Activated CD4-positive, alpha-beta memory T cell treated with anti-CD3 and anti-CD28 coated beads for 36 hours (primary cell): ENCODE results near the gene TMEM247. TPM values are rescaled to one million over a fixed set of nuclear protein-coding genes. Genes with fewer than 3 reads are reported as not detected.
"Not testable (repeated sequence)": the region's sequence is repeated elsewhere in the genome, so short reads cannot be mapped to it uniquely, and the experiment has no call there.

Source experiments
- CTCF ChIA-PET: fragments of 350-600 bp; sonication (Branson Sonifier 250); formaldehyde crosslinking; loops from one replicate; lab custom pipeline; 2021; ENCODE audit warnings: antibody characterized with exemption, inconsistent platforms; lab: Charles Lee
- POLR2A ChIA-PET: fragments of 350-600 bp; sonication (Branson Sonifier 250); formaldehyde crosslinking; loops from one replicate; lab custom pipeline; 2021; ENCODE audit warnings: antibody characterized with exemption; lab: Charles Lee
- DNase-seq: peaks from one replicate; pipeline ENCODE4 v3.0.0-alpha.2; 2020
- H3K27ac Mint-ChIP-seq: one replicate; pipeline ENCODE4 v1.8.0; 2021; ENCODE audit warnings: mixed read lengths
- H3K27me3 Mint-ChIP-seq: one replicate; pipeline ENCODE4 v1.8.0; 2021; ENCODE audit warnings: mixed read lengths
- H3K36me3 Mint-ChIP-seq: one replicate; pipeline ENCODE4 v1.8.0; 2021; ENCODE audit warnings: mixed read lengths
- H3K4me1 Mint-ChIP-seq: one replicate; pipeline ENCODE4 v1.8.0; 2021; ENCODE audit warnings: low read depth, mixed read lengths
- H3K4me3 Mint-ChIP-seq: one replicate; pipeline ENCODE4 v1.8.0; 2021; ENCODE audit warnings: mild to moderate bottlenecking, mixed read lengths
- H3K9me3 Mint-ChIP-seq: one replicate; pipeline ENCODE4 v1.8.0; 2021; ENCODE audit warnings: mixed read lengths
- intact Hi-C: fragments of 100-400 bp; cut with micrococcal nuclease; formaldehyde crosslinking; loops from one replicate; pipeline ENCODE4 v1.15.1; 2023
- total RNA-seq, 2 experiments: library from RNA; stranded (reverse); gene quantifications; one replicate each; pipeline ENCODE4 v1.2.3, GENCODE V29; 2021

TMEM247 gene
- total RNA-seq, 2 experiments from 2014 or later: not detected

DNA sequence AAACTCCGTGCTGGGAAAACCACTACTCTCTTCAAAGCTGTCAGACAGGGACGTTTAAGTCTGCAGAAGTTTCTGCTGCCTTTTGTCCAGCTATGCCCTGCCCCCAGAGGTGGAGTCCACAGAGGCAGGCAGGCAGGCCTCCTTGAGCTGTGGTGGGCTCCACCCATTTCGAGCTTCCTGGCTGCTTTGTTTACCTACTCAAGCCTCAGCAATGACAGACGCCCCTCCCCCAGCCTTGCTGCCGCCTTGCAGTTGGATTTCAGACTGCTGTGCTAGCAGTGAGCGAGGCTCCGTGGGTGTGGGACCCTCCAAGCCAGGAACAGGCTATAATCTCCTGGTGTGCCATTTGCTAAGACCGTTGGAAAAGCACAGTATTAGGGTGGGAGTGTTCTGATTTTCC is 1.9 kb upstream of the TMEM247 start:
- H3K4me3 Mint-ChIP-seq, intact Hi-C loops, POLR2A ChIA-PET, H3K36me3 Mint-ChIP-seq, H3K27me3 Mint-ChIP-seq, H3K27ac Mint-ChIP-seq, CTCF ChIA-PET: not testable (repeated sequence)
- H3K4me1 Mint-ChIP-seq: peaks cover 27% of the 10 kb centered on the region
- DNase-seq: peak; percentile 46
- H3K9me3 Mint-ChIP-seq: peaks cover 27% of the 10 kb centered on the region

- CTCF ChIA-PET: no interaction called here
- intact Hi-C loops: no loop called here
- no peak for DNase-seq
- Mint-ChIP-seq H3K36me3 (peaks cover 6% of the 10 kb centered on the region), H3K27me3 (no peaks in the 10 kb centered on the region), H3K4me1 (peaks cover 27% of the 10 kb centered on the region), H3K4me3 (no peak overlapping the region), H3K27ac (no peak overlapping the region), H3K9me3 (peaks cover 27% of the 10 kb centered on the region)
- POLR2A ChIA-PET: no interaction called here
Measured at GRCh38 chr2:46477925-46478324, 1.4 kb upstream of the TMEM247 start.

GRCh38 chr2:46480562-46480961 is 1.2 kb downstream of the TMEM247 start:
- peaks cover 2% of the 10 kb centered on the region for H3K36me3 Mint-ChIP-seq
- peak; percentile 4 for DNase-seq
- intact Hi-C loops: no loop called here
- peaks cover 16% of the 10 kb centered on the region for H3K9me3 Mint-ChIP-seq
- H3K4me3 Mint-ChIP-seq: no peak overlapping the region
- CTCF ChIA-PET: no interaction called here
- no peak overlapping the region for H3K27ac Mint-ChIP-seq
- H3K27me3 Mint-ChIP-seq: no peaks in the 10 kb centered on the region
- H3K4me1 Mint-ChIP-seq: peaks cover 27% of the 10 kb centered on the region
- POLR2A ChIA-PET: no interaction called here

DNA sequence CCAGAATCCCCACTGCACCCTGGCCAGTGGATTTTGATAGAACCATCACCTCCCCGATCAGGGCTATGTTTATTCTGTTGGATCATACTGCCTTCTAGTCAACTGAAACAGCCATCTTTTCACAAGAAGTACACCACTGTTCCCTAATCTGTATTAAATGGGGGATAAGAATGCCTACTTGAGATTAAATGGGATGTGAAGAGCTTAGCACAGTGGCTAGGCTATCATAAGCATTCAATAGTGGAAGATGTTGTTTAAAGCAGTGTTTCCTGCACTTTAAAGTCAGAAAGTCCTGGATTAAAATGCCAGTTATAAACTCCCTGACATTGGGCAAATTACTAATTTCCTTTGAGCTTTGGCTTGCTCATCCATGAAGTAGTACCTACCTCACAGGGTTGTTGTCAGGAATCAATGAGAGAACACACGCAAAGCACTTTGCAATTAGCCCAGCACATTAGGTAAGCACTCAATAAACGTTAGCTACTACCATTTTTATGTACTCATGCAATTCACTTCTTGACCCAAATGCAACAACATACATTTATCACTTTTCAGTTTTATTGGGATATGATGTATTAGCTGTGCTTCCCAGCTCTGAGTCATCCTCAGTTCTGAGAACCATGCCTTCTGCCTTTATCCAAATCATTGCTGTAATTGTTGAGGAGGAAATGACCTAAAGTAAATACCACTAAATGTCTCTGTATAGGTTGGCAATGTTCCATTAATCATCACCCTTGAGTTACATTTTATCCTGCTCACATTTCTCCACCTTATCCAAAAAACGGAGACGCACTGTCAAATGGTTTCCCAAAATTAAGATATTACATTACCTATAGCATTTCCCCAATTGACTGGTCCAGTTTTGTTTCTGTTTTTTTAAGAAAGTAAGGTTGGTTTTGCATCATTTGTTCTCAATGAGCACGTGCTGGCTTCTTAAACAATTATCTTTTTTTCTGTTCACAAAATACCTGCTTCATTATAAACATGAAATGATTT is 2.1 kb downstream of the TMEM247 start:
- Mint-ChIP-seq H3K9me3 (peaks cover 8% of the 10 kb centered on the region), H3K27ac (no peak overlapping the region), H3K27me3 (peaks cover 2% of the 10 kb centered on the region), H3K4me1 (peaks cover 27% of the 10 kb centered on the region), H3K36me3 (peaks cover 2% of the 10 kb centered on the region), H3K4me3 (no peak overlapping the region)
- ChIA-PET CTCF (interaction anchor here (0.6 to 1.1 kb wide), 2 partner anchors 73 to 105 kb away, joined by 3 read pairs; no protein-coding TSS in a partner anchor), POLR2A (no interaction called here)
- intact Hi-C loops: no loop called here
- peak; percentile 6 for DNase-seq

DNA sequence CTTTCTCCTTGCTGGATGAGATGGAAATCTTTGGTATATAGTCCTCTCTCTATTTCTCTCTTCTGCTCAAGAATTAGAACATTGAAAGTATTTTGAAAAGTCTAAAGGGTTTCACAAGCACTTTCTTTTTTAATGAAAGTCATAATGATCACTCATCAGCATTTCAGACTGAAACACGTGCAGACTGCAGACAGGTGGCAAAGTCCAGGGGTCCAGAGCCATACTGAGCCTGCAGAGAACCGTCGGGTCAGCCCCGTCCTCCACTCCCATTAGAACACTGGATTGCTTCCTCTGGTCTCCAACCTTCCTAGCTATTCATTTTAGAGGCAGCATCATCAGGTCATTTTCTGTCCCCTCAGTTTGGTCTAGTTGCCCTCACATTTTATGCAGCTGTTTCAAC is 3.1 kb downstream of the TMEM247 start:
- intact Hi-C loops: no loop called here
- Mint-ChIP-seq H3K27ac (no peak overlapping the region), H3K4me1 (peaks cover 19% of the 10 kb centered on the region), H3K4me3 (no peak overlapping the region), H3K27me3 (peaks cover 2% of the 10 kb centered on the region), H3K9me3 (peaks cover 3% of the 10 kb centered on the region), H3K36me3 (peaks cover 2% of the 10 kb centered on the region)
- DNase-seq: peak; percentile 7
- CTCF ChIA-PET: no interaction called here
- POLR2A ChIA-PET: no interaction called here

- intact Hi-C loops: no loop called here
- Mint-ChIP-seq H3K36me3 (no peaks in the 10 kb centered on the region), H3K9me3 (no peaks in the 10 kb centered on the region), H3K4me3 (no peak overlapping the region), H3K27ac (no peak overlapping the region), H3K27me3 (peaks cover 2% of the 10 kb centered on the region), H3K4me1 (peaks cover 8% of the 10 kb centered on the region)
- CTCF ChIA-PET: no interaction called here
- POLR2A ChIA-PET: no interaction called here
- peak; percentile 1 for DNase-seq
Measured at GRCh38 chr2:46485002-46485401, 5.6 kb downstream of the TMEM247 start.

DNA sequence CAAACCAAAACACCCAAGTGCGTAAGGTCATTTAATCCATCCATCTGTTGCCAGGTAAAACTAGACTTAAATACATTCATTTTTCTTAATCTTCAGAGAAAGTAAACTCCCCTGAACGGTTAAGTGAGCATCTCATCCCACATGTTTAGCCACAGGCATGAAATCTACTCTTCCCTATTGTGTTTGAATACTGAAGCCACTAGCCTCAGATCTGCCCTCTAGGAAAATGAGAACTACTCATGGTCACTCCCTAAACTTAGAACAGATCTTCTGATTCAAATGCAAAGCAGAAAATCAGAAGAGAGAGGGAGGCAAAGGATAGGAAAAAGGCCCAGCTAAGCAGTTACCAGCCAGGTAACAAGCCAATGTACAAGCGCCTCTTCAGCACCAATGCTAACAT is 7.1 kb downstream of the TMEM247 start:
- H3K36me3 Mint-ChIP-seq: no peaks in the 10 kb centered on the region
- no peak overlapping the region for H3K4me3 Mint-ChIP-seq
- intact Hi-C loops: no loop called here

DNA sequence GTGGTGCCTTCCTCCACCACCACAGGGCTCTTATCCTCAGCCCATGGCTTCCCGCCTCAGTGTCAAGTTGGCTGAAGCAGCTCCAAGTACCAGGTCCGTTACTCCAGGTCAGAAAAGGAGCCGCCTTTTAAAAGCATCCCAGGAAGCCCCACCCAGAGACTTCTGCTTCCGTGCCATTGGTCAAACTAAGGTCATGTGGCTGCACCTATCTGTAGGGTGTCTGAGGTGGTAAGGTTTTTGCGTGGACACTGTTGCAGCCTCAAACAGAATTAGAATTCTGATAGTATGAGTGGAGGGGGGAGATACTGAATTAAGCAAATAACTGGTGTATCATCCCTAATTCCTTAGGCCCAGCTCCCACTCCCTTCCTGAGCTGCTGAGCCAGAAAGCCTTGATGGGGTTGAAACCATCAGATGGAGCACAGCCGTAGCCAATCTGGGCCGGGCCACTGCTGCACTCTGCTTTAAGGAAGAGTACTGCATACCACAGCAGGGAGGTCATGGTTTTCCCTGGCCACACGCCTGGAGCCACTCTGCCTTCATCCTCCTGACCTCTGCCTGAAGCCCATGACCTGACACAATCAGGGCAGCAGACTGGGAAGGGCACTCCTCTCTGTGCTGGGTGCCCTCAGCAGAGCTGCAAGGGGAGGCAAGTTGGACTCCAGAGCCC is 8.4 kb downstream of the TMEM247 start:
- intact Hi-C loops: no loop called here
- H3K36me3 Mint-ChIP-seq: no peaks in the 10 kb centered on the region
- DNase-seq: peak; percentile 6
- CTCF ChIA-PET: interaction anchor here (1.1 kb wide), 1 partner anchor 84 kb away, joined by 3 read pairs; no protein-coding TSS in a partner anchor
- no peaks in the 10 kb centered on the region for H3K9me3 Mint-ChIP-seq
- POLR2A ChIA-PET: no interaction called here
- peaks cover 2% of the 10 kb centered on the region for H3K27me3 Mint-ChIP-seq
- H3K4me3 Mint-ChIP-seq: no peak overlapping the region
- H3K27ac Mint-ChIP-seq: no peak overlapping the region
- H3K4me1 Mint-ChIP-seq: peaks cover 2% of the 10 kb centered on the region

More for the DNA sequence above, 7.1 kb downstream of the TMEM247 start:
- DNase-seq: no peak
- H3K4me1 Mint-ChIP-seq: peaks cover 8% of the 10 kb centered on the region
- POLR2A ChIA-PET: no interaction called here
- H3K27ac Mint-ChIP-seq: no peak overlapping the region
- H3K27me3 Mint-ChIP-seq: peaks cover 2% of the 10 kb centered on the region
- no peaks in the 10 kb centered on the region for H3K9me3 Mint-ChIP-seq
- CTCF ChIA-PET: interaction anchor here (1.0 to 1.2 kb wide), 2 partner anchors 24 to 168 kb away, joined by 3 read pairs; no protein-coding TSS in a partner anchor

GRCh38 chr2:46488389-46488788 is 9.0 kb downstream of the TMEM247 start:
- H3K27me3 Mint-ChIP-seq: peaks cover 2% of the 10 kb centered on the region
- intact Hi-C loops: no loop called here
- no peaks in the 10 kb centered on the region for H3K9me3 Mint-ChIP-seq
- CTCF ChIA-PET: interaction anchor here (1.1 kb wide), 1 partner anchor 83 kb away, joined by 3 read pairs; no protein-coding TSS in a partner anchor
- no peaks in the 10 kb centered on the region for H3K36me3 Mint-ChIP-seq
- DNase-seq: no peak
- no peak overlapping the region for H3K27ac Mint-ChIP-seq
- H3K4me1 Mint-ChIP-seq: peaks cover 6% of the 10 kb centered on the region
- POLR2A ChIA-PET: no interaction called here
- no peak overlapping the region for H3K4me3 Mint-ChIP-seq

DNA sequence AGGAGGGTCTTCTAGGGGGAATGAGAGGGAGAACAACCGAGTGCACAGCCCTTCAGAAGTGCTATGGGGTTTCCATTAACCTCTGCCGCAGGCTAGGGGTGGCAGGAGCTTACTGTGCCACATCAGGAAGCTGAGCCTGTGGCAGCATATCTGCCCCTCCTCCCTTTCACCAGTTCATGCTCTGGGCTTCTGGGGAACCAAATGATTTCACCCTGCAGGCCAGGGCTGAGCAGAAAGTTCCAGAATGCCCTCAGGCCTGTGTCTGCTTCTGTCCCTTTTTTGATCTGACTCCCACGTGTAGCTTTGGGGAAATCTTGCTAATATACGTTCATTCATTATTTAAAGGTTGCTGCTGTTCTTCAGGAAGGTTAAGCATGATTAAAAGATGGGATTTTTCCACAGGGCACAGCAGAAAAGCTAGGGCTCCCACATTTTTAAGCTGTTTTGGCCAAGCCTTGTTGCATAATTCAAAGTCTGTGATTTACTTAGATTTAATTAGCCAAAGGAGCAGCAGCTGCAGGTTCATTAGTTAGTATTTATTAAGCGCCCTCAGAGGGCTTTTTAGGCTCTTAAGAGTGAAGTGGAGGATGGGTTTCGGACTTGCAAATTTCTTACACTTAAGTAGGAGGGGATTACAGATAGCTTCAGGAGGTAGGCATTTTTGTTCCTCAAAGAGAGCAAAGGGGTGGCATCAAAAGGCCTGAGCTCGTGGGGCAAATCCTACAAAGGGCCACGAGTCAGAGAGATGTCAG is 10.2 kb downstream of the TMEM247 start:
- no peaks in the 10 kb centered on the region for H3K36me3 Mint-ChIP-seq
- CTCF ChIA-PET: interaction anchor here (0.6 to 0.7 kb wide), 2 partner anchors 16 to 229 kb away, joined by 3 read pairs; no protein-coding TSS in a partner anchor
- no peaks in the 10 kb centered on the region for H3K9me3 Mint-ChIP-seq
- intact Hi-C loops: no loop called here
- peaks cover 2% of the 10 kb centered on the region for H3K27me3 Mint-ChIP-seq
- peaks cover 12% of the 10 kb centered on the region for H3K4me1 Mint-ChIP-seq
- POLR2A ChIA-PET: no interaction called here
- DNase-seq: no peak
- H3K4me3 Mint-ChIP-seq: no peak overlapping the region
- H3K27ac Mint-ChIP-seq: no peak overlapping the region

GRCh38 chr2:46490521-46491141 is 11.3 kb downstream of the TMEM247 start:
- Mint-ChIP-seq H3K9me3 (no peaks in the 10 kb centered on the region), H3K4me3 (no peak overlapping the region), H3K27me3 (peaks cover 2% of the 10 kb centered on the region), H3K27ac (no peak overlapping the region), H3K36me3 (no peaks in the 10 kb centered on the region), H3K4me1 (peaks cover 12% of the 10 kb centered on the region)
- CTCF ChIA-PET: interaction anchor here (0.7 kb wide), 2 partner anchors 230 to 883 kb away, joined by 3 read pairs; no protein-coding TSS in a partner anchor
- intact Hi-C loops: no loop called here
- POLR2A ChIA-PET: no interaction called here
- no peak for DNase-seq
